C4-2B (cell line): ENCODE measurements around the gene SGCG.
"Not testable (repeated sequence)": the region's sequence is repeated elsewhere in the genome, so short reads cannot be mapped to it uniquely, and the experiment has no call there.

Experiments
- H3K27ac ChIP-seq: fragments of 450-650 bp; 2 replicates; pipeline ENCODE4 v1.5.1; 2017
- CTCF ChIP-seq: fragments of 450-650 bp; conservative IDR thresholded peaks from 2 replicates; pipeline ENCODE4 v1.5.1; 2017; ENCODE audit warnings: mild to moderate bottlenecking
- ZFX ChIP-seq: fragments of 450-650 bp; IDR thresholded peaks from 2 replicates; pipeline ENCODE4 v1.6.1; 2017

Gene SGCG

GRCh38 chr13:23205807-23206206, 25.0 kb downstream of the SGCG start:
- no peak overlapping the region for H3K27ac ChIP-seq
- TF ChIP-seq ZFX, result no peak
- no peak for TF ChIP-seq CTCF

- TF ChIP-seq ZFX, result no peak
- no peak for TF ChIP-seq CTCF
- peak overlapping the region; percentile 15; the same call in 1 of the 2 replicates for H3K27ac ChIP-seq
Observed at GRCh38 chr13:23212671-23213070, 31.9 kb downstream of the SGCG start.

GRCh38 chr13:23231241-23231640, 50.5 kb downstream of the SGCG start:
- no peak overlapping the region for H3K27ac ChIP-seq
- no peak for TF ChIP-seq CTCF
- TF ChIP-seq ZFX, result no peak

- TF ChIP-seq CTCF, result no peak
- TF ChIP-seq ZFX, result no peak
- H3K27ac ChIP-seq, result no peak overlapping the region
Observed at GRCh38 chr13:23235994-23236393, 55.2 kb downstream of the SGCG start.

GRCh38 chr13:23243066-23243465, 62.3 kb downstream of the SGCG start:
- no peak overlapping the region for H3K27ac ChIP-seq
- TF ChIP-seq ZFX, result no peak
- no peak for TF ChIP-seq CTCF

- not testable (repeated sequence) for H3K27ac ChIP-seq
Observed at GRCh38 chr13:23248410-23248809, 67.6 kb downstream of the SGCG start.

GRCh38 chr13:23254506-23254905, 73.7 kb downstream of the SGCG start:
- H3K27ac ChIP-seq, result no peak overlapping the region
- no peak for TF ChIP-seq CTCF
- no peak for TF ChIP-seq ZFX

- no peak overlapping the region for H3K27ac ChIP-seq
- TF ChIP-seq ZFX (no peak), CTCF (no peak)
Observed at GRCh38 chr13:23267571-23267970, 86.8 kb downstream of the SGCG start.
